RPMI7951 (cell line): Measurements from ENCODE around the gene NDUFV3. TPM values are rescaled to one million over a fixed set of nuclear protein-coding genes. Genes with fewer than 3 reads are reported as not detected.
"Not testable (repeated sequence)": the region's sequence is repeated elsewhere in the genome, so short reads cannot be mapped to it uniquely, and the experiment has no call there.

Source experiments
- DNase-seq: peaks from one replicate; pipeline ENCODE4 v3.0.0-alpha.2; 2012; ENCODE audit warnings: low read depth
- total RNA-seq: library from RNA; depleted of rRNA; stranded (reverse); fragments of >200 nt; shearing (Covaris generic); gene quantifications from 2 replicates; pipeline ENCODE4 v1.2.3, GENCODE V29; 2014; rRNA removed

NDUFV3 gene
- total RNA-seq, 1 experiment from 2014 or later, result 27.4 TPM

DNA sequence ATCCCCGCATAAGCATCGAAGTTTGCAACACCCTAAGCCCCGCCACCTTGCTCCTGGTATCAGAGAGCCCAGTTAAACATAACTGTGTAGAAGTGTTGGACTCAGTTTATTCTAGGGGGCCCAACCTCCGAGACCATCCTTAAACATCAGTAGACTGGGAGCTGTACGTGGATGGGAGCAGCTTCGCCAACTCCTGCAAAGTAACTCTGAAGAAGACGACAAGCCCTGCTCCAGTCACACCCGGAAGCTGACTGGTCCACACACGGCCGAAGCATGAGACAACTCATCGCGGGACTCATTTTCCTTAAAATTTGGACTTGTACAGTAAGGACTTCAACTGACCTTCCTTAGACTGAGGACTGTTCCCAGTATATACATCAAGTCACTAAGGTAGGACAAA is 40.9 kb downstream of the NDUFV3 start:
- not testable (repeated sequence) for DNase-seq

DNA sequence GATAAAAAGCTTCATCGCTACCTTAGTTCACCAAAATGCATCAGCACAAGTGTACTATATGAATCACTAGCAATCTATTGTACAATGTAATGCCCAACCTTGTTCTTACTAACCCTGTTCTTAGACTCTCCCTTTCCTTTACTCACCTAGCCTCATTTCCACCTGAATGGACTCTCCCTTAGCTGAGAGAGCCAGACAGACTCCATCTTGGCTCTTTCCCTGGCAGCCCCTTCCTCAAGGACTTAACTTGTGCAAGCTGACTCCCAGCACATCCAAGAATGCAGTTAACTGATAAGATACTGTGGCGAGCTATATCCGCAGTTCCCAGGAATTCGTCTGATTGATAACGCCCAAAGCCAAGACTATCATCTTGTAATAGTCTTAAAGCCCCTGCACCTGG is 43.3 kb downstream of the NDUFV3 start:
- DNase-seq, result not testable (repeated sequence)

DNA sequence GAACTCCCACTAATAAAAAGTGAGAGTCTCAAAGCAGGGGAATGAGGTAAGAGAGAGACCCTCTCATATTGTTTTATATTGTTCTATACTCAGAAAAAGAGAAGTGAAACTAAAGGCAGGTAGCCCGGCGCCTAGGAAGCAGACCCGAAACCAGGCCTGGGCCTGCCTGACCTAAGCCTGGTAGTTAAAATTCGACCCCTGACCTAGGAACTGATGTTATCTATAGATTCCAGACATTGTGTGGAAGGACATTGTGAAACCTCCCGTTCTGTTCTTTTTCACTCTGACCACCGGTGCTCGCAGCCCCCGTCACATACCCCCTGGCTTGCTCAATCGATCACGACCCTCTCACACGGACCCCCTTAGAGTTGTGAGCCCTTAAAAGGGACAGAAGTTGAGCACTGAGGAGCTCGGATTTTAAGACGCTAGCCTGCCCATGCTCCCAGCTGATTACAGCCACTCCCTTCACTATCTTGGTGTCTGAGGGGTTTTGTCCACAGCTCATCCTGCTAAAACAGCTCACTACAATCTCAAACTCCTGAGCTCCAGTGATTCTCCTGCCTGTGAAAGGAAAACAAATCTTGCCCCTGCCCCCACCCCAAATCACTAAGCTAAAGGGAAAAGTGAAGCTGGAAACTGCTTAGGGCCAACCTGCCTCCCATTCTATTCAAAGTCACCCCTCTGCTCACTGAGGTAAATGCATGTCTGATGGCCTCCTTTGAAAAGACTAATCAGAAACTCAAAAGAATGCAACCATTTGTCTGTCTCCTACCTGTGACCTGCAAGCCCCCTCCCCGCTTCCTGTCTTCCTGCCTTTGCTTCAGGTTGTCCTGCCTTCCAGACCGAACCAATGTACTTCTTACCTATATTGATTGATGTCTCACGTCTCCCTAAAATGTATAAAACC is 44.2 kb downstream of the NDUFV3 start:
- not testable (repeated sequence) for DNase-seq

DNA sequence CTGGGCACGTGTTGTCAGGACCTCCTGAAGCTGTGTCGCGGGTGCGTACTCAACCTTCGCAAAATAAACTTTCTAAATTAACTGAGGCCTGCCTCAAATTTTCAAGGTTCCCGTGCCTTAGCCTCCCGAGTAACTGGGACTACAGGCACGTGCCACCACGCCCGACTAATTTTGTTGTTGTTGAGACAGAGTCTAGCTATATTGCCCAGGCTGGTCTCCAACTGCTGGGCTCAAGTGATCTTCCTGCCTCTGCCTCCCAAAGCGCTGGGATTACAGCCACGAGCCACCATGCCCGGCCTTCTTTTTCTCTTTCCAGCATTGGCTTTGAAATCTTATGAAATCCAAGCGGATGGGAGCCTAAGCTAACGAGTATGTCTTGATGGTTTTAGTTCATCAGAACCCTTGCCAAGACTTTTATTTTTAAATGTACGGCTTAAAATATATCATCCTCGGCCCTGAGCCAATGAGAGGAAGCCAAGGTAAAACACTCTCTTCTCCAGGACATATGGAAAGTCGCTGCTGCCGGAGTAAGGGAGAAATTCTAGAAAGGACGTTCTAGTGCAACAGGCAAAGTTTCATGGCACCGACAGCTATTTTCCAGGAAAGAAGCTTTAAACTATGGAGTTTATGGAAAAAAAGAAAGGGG is 45.0 kb downstream of the NDUFV3 start:
- no peak for DNase-seq

DNA sequence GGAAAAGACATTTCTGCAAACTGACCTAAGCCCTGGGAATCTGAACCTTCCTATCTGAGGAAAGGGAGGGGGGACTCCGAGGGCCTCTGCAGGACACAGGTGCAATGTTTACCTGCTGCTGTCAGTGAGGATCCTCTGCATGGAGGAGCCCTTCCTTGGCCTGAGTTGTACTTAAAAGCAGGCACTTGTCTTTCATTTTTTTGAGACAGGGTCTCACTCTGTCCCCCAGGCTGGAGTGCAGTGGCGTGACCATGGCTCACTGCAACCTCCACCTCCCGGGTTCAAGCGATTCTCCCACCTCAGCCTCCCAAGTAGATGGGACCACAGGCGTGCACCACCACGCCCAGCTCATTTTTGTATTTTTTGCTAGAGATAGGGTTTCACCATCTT is 45.5 kb downstream of the NDUFV3 start:
- not testable (repeated sequence) for DNase-seq

DNA sequence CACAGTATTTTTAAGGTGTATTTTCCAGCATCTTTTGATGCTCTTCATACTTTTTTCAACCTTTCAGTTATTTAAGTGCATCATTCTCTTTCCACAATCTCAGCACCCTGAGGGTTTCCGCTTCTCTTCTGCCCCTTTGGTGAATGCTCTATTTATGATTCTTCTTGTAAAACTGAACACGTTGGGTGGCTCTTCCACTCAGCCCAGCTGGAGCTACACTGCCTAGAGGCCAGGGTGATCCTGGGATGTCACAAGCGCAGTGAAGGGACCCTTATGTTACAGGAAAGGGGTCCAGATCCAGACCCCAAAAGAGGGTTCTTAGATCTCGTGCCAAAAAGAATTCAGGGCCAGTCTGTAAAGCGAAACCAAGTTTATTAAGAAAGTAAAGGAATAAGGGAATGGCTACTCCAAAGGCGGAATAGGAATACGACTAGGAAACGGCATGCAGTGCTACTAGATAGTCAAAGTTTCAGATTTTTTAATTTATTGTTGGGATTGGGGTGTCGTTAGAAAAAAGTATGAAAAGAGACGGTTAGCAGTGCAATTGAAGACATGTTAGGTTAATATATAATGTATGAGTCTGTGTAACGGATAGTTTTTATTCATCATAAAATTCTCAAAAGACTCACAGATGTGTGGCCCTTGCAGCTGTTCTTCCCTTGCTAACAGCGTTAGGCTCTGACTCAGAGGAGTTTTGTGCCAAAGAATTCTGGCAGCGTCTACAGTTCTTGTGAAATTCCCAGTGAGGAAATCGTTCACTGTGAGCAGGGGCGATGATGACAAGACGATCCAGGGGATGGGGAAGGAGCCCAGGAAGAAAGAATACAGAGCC is 46.7 kb downstream of the NDUFV3 start:
- peak; percentile 91 for DNase-seq

DNA sequence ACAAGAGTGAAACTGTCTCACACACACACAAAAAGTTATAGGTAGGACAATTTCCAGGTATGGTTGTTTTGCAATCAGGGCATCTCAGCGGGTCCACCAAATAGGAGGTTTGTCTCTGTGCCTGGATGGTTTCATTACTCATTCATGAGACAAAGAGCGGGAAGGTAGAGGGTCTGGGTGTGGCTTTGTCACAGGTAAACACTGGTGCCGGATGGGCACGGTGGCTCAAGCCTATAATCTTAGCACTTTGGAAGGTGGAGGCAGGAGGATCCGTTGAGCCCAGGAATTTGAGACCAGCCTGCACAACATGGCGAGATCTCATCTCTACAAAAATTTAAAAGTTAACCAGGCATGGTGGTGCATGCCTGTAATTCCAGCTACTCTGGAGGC is 48.6 kb downstream of the NDUFV3 start:
- DNase-seq, result no peak

DNA sequence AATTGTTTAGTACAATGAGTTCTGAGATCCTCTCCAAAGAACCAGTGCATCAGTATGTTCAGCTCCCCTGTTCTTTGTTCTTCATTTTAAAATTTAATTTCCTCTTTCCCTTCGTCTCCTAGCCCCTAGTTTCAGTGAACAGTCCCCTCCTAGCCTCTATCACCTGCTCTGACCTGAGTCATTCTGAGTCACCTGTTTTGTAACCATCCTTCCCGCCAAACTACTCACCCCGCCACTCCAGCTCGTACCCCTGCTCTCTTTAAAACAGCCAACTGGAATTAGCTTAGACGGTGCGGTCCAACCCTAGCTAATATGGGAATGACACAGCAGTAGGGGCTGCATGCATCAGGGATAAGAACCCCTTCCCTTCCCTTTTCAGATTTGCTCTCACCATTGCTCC is 49.1 kb downstream of the NDUFV3 start:
- DNase-seq, result no peak

DNA sequence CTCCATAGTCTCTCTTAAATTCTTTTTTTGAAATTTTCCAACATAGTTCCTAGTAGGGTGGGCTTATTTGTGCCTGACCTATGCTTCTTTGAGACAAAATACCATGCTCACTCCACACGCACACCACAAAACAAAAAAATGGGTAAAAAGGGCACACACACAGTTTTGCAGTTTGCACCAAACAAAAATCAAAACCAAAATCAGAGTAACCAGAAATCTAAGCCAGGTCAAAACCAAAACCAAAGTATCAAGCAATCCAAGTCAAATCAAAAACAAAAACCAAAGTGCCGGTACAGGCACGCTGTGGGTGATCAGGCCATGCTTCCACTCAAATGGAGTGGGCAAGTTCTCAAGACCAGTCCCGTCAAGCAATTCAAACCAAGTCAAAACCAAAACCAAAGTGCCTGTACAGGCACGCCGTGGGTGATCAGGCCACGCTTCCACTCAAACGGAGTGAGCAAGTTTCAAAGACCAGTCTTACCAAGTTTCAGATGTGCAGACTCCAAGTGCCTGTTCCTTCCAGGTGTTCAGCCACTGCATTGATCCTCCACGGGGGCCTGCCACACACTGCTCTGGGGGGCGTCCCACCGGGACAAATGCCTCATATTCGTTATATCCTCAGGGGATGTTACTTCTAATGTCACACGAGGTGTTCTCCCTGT is 56.1 kb downstream of the NDUFV3 start:
- not testable (repeated sequence) for DNase-seq

DNA sequence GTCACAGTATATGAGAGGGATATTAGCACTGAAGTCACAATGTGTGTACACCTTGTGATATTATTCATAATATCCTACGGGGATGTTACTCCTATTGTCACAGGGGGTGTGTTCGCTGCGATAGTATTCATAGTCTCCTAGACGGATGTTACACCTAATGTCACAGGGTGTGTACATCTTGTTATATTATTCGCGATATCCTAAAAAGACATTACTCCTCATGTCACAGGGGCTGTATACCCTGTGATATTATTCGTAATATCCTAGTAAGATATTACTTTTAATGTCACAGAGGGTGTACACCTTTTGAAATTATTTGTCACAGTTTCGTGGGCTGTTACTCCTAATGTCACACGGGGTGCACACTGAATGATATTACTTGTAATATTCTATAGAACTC is 58.1 kb downstream of the NDUFV3 start:
- not testable (repeated sequence) for DNase-seq

DNA sequence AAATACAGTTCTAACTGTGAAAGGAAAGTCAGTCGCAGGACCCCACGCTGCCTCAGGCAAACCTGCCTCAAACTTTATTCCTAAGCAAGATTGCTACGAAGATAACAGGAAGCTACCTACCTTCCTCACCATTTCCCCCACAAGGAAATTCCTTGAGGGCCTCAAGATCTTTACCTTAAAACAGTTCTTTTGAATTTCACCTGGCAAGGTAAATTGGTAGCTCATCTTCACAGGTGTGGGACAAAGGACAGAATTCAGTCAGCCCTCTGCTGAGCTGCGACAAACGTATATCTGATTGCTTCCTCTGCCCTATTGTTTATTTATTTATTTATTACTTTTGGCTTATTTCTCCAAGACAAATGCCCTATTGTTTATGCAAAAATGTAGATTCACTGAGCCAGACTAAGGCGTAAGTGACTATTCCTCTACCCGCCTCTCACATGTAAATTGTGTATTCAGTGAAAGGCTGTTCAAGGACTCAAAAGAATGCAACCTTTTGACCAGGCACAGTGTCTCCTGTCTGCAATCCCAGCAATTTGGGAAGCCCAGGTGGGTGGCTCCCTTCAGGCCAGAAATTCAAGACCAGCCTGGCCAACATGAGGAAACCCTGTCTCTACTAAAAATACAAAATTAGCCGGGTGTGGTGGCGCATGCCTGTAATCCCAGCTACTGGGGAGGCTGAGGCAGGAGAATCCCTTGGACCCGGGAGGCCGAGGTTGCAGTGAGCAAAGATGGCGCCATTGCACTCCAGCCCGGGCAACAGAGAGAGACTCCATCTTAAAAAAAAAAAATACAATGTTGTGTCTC is 63.9 kb downstream of the NDUFV3 start:
- no peak for DNase-seq

DNA sequence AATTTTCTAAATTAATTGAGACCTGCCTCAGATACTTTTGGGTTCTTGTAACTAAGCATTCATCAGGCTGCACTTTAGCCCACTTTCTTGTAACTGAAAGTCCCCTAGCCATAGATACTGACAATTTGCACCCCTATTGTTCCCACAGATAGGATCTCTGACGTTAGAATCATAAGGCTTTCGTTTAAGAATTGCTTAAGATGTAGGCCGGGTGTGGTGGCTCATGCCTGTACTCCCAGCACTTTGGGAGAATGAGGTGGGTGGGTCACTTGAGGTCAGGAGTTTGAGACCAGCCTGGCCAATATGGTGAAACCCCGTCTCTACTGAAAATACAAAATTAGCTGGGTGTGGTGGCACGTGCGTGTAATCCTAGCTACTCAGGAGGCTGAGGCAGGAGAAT is 65.0 kb downstream of the NDUFV3 start:
- not testable (repeated sequence) for DNase-seq

DNA sequence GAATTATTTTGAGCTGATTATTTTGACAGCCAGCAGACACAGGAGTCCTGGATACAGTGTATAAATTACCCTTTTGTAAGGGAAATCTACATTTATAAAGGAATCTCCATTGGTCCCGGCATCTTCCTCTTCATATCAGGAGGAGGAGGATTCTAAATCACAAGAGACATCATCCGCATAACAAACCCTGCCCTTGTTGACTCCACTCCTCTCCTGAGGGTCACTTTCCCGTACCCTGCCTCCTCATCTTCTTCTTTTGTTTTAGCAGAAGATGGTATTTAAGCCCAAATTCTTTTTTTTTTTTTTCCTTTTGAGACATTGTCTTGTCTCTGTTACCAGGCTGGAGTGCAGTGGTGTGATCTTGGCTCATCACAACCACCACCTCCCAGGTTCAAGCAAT is 66.6 kb downstream of the NDUFV3 start:
- no peak for DNase-seq

DNA sequence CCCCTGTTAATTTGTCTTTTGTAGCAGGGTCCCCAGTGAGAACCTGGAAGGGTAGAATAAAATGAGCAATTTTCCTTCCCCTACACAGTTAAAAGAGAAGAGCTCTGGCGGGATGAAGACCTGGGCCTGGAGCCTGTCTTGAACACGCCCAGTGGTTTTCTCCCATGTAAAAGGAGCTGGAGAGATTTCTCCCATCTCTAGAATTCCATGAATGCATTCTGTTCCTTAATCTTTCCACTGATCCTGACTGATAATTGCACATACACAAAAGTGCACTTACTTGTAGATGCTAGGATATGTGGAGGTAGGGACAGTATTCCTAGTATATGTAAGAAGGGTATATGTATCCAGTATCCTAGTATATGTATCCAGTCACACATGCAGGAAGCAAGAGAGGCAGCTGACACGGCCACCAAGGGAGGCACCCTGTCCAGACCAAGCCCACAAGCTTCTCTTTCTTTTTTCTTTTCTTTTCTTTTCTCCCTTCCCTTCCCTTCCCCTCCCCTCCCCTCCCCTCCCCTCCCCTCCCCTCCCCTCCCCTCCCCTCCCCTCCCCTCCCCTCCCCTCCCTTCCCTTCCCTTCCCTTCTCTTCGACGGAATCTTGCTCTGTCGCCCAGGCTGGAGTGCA is 69.4 kb downstream of the NDUFV3 start:
- no peak for DNase-seq

Other genes starting within 250 kb of the NDUFV3 start
- not detected in 2 replicates for gene PDE9A, start 239.7 kb upstream of the NDUFV3 start, total RNA-seq
- gene WDR4, start 13.8 kb upstream of the NDUFV3 start, total RNA-seq, result 4.8 and 10.8 TPM in 2 replicates
- not detected in 2 replicates for gene ERVH48-1, start 32.3 kb downstream of the NDUFV3 start, total RNA-seq
- 13.7 and 16.8 TPM in 2 replicates for gene PKNOX1, start 81.3 kb downstream of the NDUFV3 start, total RNA-seq
- 9.1 and 11.8 TPM in 2 replicates for gene CBS, start 182.5 kb downstream of the NDUFV3 start, total RNA-seq
- gene U2AF1, start 214.3 kb downstream of the NDUFV3 start, total RNA-seq, result 18.5 and 24.7 TPM in 2 replicates